OCI-LY7 (cell line): ENCODE measurements around the gene RARA. TPM values are rescaled to one million over a fixed set of nuclear protein-coding genes. Genes with fewer than 3 reads are reported as not detected.

Experiments used
- BruUV-seq: library from RNA; stranded (reverse); fragments of 400-500 nt; replicated peaks from 2 replicates; lab custom pipeline; 2021; lab: Mats Ljungman, UMichigan
- CTCF ChIA-PET: fragments of 300-600 bp; sonication (Branson Sonifier 250); formaldehyde crosslinking; loops from one replicate; lab custom pipeline; 2022; ENCODE audit warnings: antibody characterized with exemption; ENCODE audit not compliant: unreplicated experiment; lab: Charles Lee
- POLR2A ChIA-PET: fragments of 300-600 bp; sonication (Branson Sonifier 250); formaldehyde crosslinking; loops from one replicate; lab custom pipeline; 2022; ENCODE audit warnings: antibody characterized with exemption; lab: Charles Lee
- DNase-seq: peaks from one replicate; pipeline ENCODE4 v3.0.0-alpha.2; 2015; ENCODE audit warnings: low spot score
- H2AFZ ChIP-seq: fragments of 200-600 bp; sonication (generic), shearing (Covaris generic); 2 replicates; pipeline ENCODE4 v1.6.1; 2014; ENCODE audit warnings: mild to moderate bottlenecking, antibody characterized with exemption, low read length, moderate library complexity
- H3K27ac ChIP-seq: fragments of 200-600 bp; sonication (generic); 2 replicates; pipeline ENCODE4 v1.5.1; 2014; ENCODE audit warnings: mixed run types, low read depth, mild to moderate bottlenecking, moderate library complexity, low read length, inconsistent platforms; ENCODE audit not compliant: poor library complexity, severe bottlenecking
- H3K36me3 ChIP-seq: fragments of 200-600 bp; sonication (generic); 2 replicates; pipeline ENCODE4 v1.6.1; 2014; ENCODE audit warnings: mild to moderate bottlenecking, antibody characterized with exemption, low read length, moderate library complexity, mixed read lengths; ENCODE audit not compliant: insufficient read depth
- H3K4me1 ChIP-seq: fragments of 200-600 bp; sonication (generic); 2 replicates; pipeline ENCODE4 v1.5.1; 2014; ENCODE audit warnings: mild to moderate bottlenecking, low read length; ENCODE audit not compliant: insufficient read depth, poor library complexity, severe bottlenecking
- H3K4me2 ChIP-seq: fragments of 200-600 bp; sonication (generic); 2 replicates; pipeline ENCODE4 v1.6.1; 2014; ENCODE audit warnings: mild to moderate bottlenecking, low read length
- H3K4me3 ChIP-seq: fragments of 200-600 bp; sonication (generic); 2 replicates; pipeline ENCODE4 v1.5.1; 2014; ENCODE audit warnings: mild to moderate bottlenecking, low read depth, low read length; ENCODE audit not compliant: poor library complexity, severe bottlenecking
- H3K79me2 ChIP-seq: fragments of 200-600 bp; sonication (generic); 2 replicates; pipeline ENCODE4 v1.6.1; 2016; ENCODE audit warnings: low read depth, mild to moderate bottlenecking, low read length, moderate library complexity, mixed read lengths; ENCODE audit not compliant: insufficient read depth
- H3K9me2 ChIP-seq: fragments of 200-600 bp; sonication (generic); 2 replicates; pipeline ENCODE4 v1.6.1; 2016; ENCODE audit warnings: mild to moderate bottlenecking, low read length, mixed read lengths; ENCODE audit not compliant: insufficient read depth
- H3K9me3 ChIP-seq: fragments of 200-600 bp; sonication (generic); 2 replicates; pipeline ENCODE4 v1.6.1; 2014; ENCODE audit warnings: mild to moderate bottlenecking, mixed run types, low read length, mixed read lengths
- H4K20me1 ChIP-seq: fragments of 200-600 bp; sonication (generic); 2 replicates; pipeline ENCODE4 v1.6.1; 2014; ENCODE audit warnings: mild to moderate bottlenecking, antibody characterized with exemption, low read length, moderate library complexity, mixed read lengths; ENCODE audit not compliant: insufficient read depth
- CTCF ChIP-seq: fragments of 200-600 bp; sonication (generic); conservative IDR thresholded peaks from 2 replicates; pipeline ENCODE4 v1.5.1; 2014; ENCODE audit warnings: mild to moderate bottlenecking, antibody characterized with exemption, low read length, moderate library complexity, mixed read lengths
- EZH2phosphoT487 ChIP-seq: fragments of 200-600 bp; sonication (generic); IDR thresholded peaks from 2 replicates; pipeline ENCODE4 v1.6.1; 2018; ENCODE audit warnings: low read depth, borderline replicate concordance, mild to moderate bottlenecking, mixed run types, antibody characterized with exemption, low read length, moderate library complexity, mixed read lengths
- intact Hi-C: fragments of 100-400 bp; cut with micrococcal nuclease; formaldehyde crosslinking; loops from one replicate; pipeline ENCODE4 v1.10.0; 2022; ENCODE audit not compliant: unreplicated experiment
- total RNA-seq, 2 experiments: library from RNA; depleted of rRNA in 1 of 2; stranded (reverse); fragments of >200 nt in 1 of 2; shearing (Covaris generic) in 1 of 2; gene quantifications; 2 replicates each; pipeline ENCODE4 v1.2.3, GENCODE V29; 2014 to 2022

Gene RARA
- total RNA-seq, 2 experiments from 2014 or later, result 3.1 to 8.6 TPM

- ChIA-PET POLR2A (no interaction called here), CTCF (no interaction called here)
- TF ChIP-seq EZH2phosphoT487 (no peak), CTCF (no peak)
- H3K9me3 ChIP-seq, result no peaks in the 10 kb centered on the region
- no peak overlapping the region for H3K27ac ChIP-seq
- no TSS peak for BruUV-seq
- no peak for DNase-seq
- H3K79me2 ChIP-seq, result no peaks in the 10 kb centered on the region
- H3K36me3 ChIP-seq, result no peaks in the 10 kb centered on the region
- intact Hi-C loops, result no loop called here
- H3K4me2 ChIP-seq, result no peak overlapping the region
- no peak overlapping the region for H3K4me3 ChIP-seq
- H4K20me1 ChIP-seq, result no peaks in the 10 kb centered on the region
- H2AFZ ChIP-seq, result no peak overlapping the region
- H3K9me2 ChIP-seq, result no peaks in the 10 kb centered on the region
- H3K4me1 ChIP-seq, result peaks cover 46% of the 10 kb centered on the region
Observed at GRCh38 chr17:40344421-40345160, 35.6 kb downstream of the RARA start.

GRCh38 chr17:40345161-40345993 is 36.4 kb downstream of the RARA start:
- no peaks in the 10 kb centered on the region for H3K79me2 ChIP-seq
- intact Hi-C loops, result no loop called here

More at GRCh38 chr17:40345161-40345993, 36.4 kb downstream of the RARA start:
- Histone ChIP-seq H3K27ac (no peak overlapping the region), H2AFZ (no peak overlapping the region), H3K4me3 (no peak overlapping the region), H4K20me1 (no peaks in the 10 kb centered on the region), H3K4me1 (peaks cover 42% of the 10 kb centered on the region), H3K4me2 (no peak overlapping the region), H3K9me3 (no peaks in the 10 kb centered on the region), H3K36me3 (no peaks in the 10 kb centered on the region), H3K9me2 (no peaks in the 10 kb centered on the region)
- POLR2A ChIA-PET, result no interaction called here
- CTCF ChIA-PET, result no interaction called here
- no peak for DNase-seq
- BruUV-seq, result no TSS peak
- TF ChIP-seq CTCF (no peak), EZH2phosphoT487 (no peak)
